Neutrophil (primary cell): Measurements from ENCODE around the gene WDFY4.

Experiments
- H3K27ac ChIP-seq: fragments of 200-600 bp; sonication (generic); 2 replicates; pipeline ENCODE4 v1.5.1; 2016; ENCODE audit warnings: mild to moderate bottlenecking, moderate library complexity
- H3K27me3 ChIP-seq: fragments of 200-600 bp; sonication (generic); 2 replicates; pipeline ENCODE4 v1.6.0; 2016; ENCODE audit warnings: mild to moderate bottlenecking
- H3K36me3 ChIP-seq: fragments of 200-600 bp; sonication (generic); 2 replicates; pipeline ENCODE4 v1.5.1; 2017
- H3K4me1 ChIP-seq, 2 experiments: fragments of 200-600 bp in 1 of 2; sonication (generic) in 1 of 2; 1 replicate in 1 of 2; 2 replicates in 1 of 2; pipeline versions ENCODE4 v1.5.1 to v1.6.1; 2013 to 2016; ENCODE audit warnings: low read depth in 1 of 2, low read length in 1 of 2, mild to moderate bottlenecking in 1 of 2, moderate library complexity in 1 of 2; ENCODE audit not compliant: control insufficient read depth in 1 of 2, insufficient read depth in 1 of 2
- H3K4me3 ChIP-seq, 2 experiments: fragments of 200-600 bp in 1 of 2; sonication (generic) in 1 of 2; 1 replicate in 1 of 2; 2 replicates in 1 of 2; pipeline ENCODE4 v1.5.1; 2013 to 2016; ENCODE audit warnings: low read depth in 1 of 2, low read length in 1 of 2, mild to moderate bottlenecking in 1 of 2, moderate library complexity in 1 of 2
- H3K9me3 ChIP-seq: fragments of 200-600 bp; sonication (generic); 2 replicates; pipeline ENCODE4 v1.5.1; 2016
- CTCF ChIP-seq: fragments of 200-600 bp; sonication (generic); IDR thresholded peaks from 2 replicates; pipeline ENCODE4 v1.5.1; 2016; ENCODE audit warnings: antibody characterized with exemption

WDFY4 gene

GRCh38 chr10:48819783-48820182, 135.1 kb downstream of the WDFY4 start:
- Histone ChIP-seq H3K9me3 (no peaks in the 10 kb centered on the region), H3K27ac (no peak overlapping the region), H3K36me3 (peaks cover 83% of the 10 kb centered on the region), H3K4me3 (no peak overlapping the region), H3K4me1 (no peaks in the 10 kb centered on the region), H3K27me3 (no peaks in the 10 kb centered on the region)
- TF ChIP-seq CTCF: no peak

- Histone ChIP-seq H3K27ac (no peak overlapping the region), H3K36me3 (peaks cover 85% of the 10 kb centered on the region), H3K4me3 (no peak overlapping the region), H3K27me3 (no peaks in the 10 kb centered on the region), H3K9me3 (no peaks in the 10 kb centered on the region), H3K4me1 (no peaks in the 10 kb centered on the region)
- no peak for TF ChIP-seq CTCF
Observed at GRCh38 chr10:48820231-48820630, 135.6 kb downstream of the WDFY4 start.

GRCh38 chr10:48820699-48821098, 136.0 kb downstream of the WDFY4 start:
- H3K36me3 ChIP-seq: peaks cover 89% of the 10 kb centered on the region
- H3K27me3 ChIP-seq: no peaks in the 10 kb centered on the region
- H3K4me1 ChIP-seq: no peaks in the 10 kb centered on the region
- no peak for TF ChIP-seq CTCF
- no peak overlapping the region for H3K27ac ChIP-seq
- H3K4me3 ChIP-seq: no peak overlapping the region
- no peaks in the 10 kb centered on the region for H3K9me3 ChIP-seq

- no peak overlapping the region for H3K4me3 ChIP-seq
Observed at GRCh38 chr10:48821111-48821510, 136.4 kb downstream of the WDFY4 start.

GRCh38 chr10:48821692-48822091, 137.0 kb downstream of the WDFY4 start:
- no peak for TF ChIP-seq CTCF
- H3K9me3 ChIP-seq: no peaks in the 10 kb centered on the region
- peaks cover 92% of the 10 kb centered on the region for H3K36me3 ChIP-seq
- H3K4me1 ChIP-seq: no peaks in the 10 kb centered on the region
- no peak overlapping the region for H3K4me3 ChIP-seq
- no peaks in the 10 kb centered on the region for H3K27me3 ChIP-seq
- H3K27ac ChIP-seq: no peak overlapping the region

More at GRCh38 chr10:48821111-48821510, 136.4 kb downstream of the WDFY4 start:
- H3K27ac ChIP-seq: no peak overlapping the region
- TF ChIP-seq CTCF: no peak
- peaks cover 89% of the 10 kb centered on the region for H3K36me3 ChIP-seq
- H3K27me3 ChIP-seq: no peaks in the 10 kb centered on the region
- H3K4me1 ChIP-seq: no peaks in the 10 kb centered on the region
- H3K9me3 ChIP-seq: no peaks in the 10 kb centered on the region

GRCh38 chr10:48833674-48834073, 149.0 kb downstream of the WDFY4 start:
- Histone ChIP-seq H3K4me3 (no peak overlapping the region), H3K36me3 (peaks cover 100% of the 10 kb centered on the region), H3K9me3 (no peaks in the 10 kb centered on the region), H3K27me3 (no peaks in the 10 kb centered on the region), H3K27ac (no peak overlapping the region), H3K4me1 (no peaks in the 10 kb centered on the region)
- no peak for TF ChIP-seq CTCF
